HK-2 (cell line): ENCODE measurements around the gene IL17A.
A peak's percentile ranks its signal among the peaks of the same experiment; 100 is the strongest.

Experiments used
- DNase-seq: peaks from one replicate; pipeline ENCODE4 v3.0.0-alpha.2; 2018; ENCODE audit not compliant: unreplicated experiment

Gene IL17A

DNA sequence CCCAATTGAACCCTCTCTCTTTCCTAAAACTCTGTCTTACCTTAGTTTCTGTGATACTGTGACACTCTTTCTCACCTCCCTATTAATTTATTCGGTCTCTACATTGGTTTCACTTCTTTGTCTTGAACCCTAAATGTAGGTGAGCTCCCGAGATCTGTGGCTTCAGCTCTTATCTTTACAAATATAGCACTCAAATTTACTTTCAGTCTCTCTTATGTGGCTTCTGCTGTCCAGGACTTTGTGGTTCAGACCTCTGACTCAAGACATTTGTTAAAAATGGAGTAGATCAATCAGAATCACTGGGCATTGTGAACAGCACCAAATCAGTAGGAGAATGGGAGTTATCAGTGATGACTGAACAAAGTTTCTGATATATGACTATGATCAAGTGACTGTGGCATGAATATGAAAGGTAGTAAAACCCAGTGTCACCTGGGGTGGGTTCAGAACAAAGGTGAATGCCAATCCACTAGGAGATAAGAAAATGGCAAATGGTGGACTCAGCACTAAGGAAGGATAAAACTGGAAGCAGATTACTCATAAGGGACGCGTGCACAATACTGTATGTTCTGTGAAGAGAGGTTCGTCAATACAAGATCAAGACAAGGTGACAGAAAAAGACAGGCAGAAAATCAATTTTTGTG lies 30.9 kb downstream of the IL17A start:
- DNase-seq: no peak

DNA sequence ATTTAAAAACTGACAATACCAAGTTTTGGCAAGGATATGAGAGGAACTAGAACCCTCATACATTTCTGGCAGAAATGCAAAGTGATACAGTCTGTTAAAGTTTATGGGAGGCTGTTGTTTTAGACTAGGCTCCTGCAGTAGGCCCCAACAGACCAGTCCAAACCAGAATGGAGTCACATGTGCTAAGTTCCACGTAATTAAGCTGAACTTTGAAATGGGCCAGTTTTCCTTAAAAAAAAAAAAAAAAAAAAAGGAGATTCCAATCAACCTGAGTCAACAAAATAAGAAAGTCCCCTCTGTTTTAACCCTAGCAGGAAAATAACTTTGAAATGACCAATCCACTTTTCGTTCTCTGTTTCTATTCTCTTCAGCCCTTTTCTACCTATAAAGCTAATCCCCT lies 31.6 kb downstream of the IL17A start:
- no peak for DNase-seq

GRCh38 chr6:52221302-52221701 lies 35.1 kb downstream of the IL17A start:
- DNase-seq: peak; percentile 64

DNA sequence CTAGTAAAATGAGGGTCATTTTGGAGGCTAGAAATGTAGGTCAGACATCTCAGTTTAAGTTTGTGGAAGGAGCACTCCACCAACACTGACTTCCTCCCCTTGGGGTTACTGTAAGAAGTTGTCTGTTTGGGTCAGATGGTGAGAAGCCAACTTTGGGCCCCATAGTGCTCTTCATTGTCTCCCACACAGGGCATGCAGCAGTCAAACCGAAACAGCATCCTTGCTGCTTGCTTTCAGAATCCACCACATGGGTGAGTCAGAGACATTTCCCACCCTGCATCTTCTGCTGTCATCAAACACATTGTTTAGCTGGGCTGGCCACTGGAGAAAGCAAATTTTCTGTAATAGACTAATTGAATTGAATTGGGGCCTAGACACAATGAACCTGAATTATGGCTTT lies 41.3 kb downstream of the IL17A start:
- DNase-seq: no peak

- no peak for DNase-seq
Measured at GRCh38 chr6:52230685-52231084, 44.5 kb downstream of the IL17A start.

- no peak for DNase-seq
Measured at GRCh38 chr6:52231406-52232127, 45.4 kb downstream of the IL17A start.

GRCh38 chr6:52233005-52233404 lies 46.8 kb downstream of the IL17A start:
- DNase-seq: no peak

- peak; percentile 72 for DNase-seq
Measured at GRCh38 chr6:52233975-52234823, 48.0 kb downstream of the IL17A start.
